Fibroblast of the aortic adventitia (primary cell): ENCODE data around the gene DHH. TPM values are rescaled to one million over a fixed set of nuclear protein-coding genes. Genes with fewer than 3 reads are reported as not detected.
A peak's percentile ranks its signal among the peaks of the same experiment; 100 is the strongest.
"Not testable (repeated sequence)": the region's sequence is repeated elsewhere in the genome, so short reads cannot be mapped to it uniquely, and the experiment has no call there.

ENCODE experiments used
- DNase-seq: peaks from one replicate; pipeline ENCODE4 v3.0.0-alpha.2; 2010; ENCODE audit warnings: low read depth
- H3K4me3 ChIP-seq: 2 replicates; pipeline ENCODE4 v1.5.1; 2011; ENCODE audit warnings: low read depth, mild to moderate bottlenecking, control low read depth, low read length, moderate library complexity
- total RNA-seq: library from RNA; depleted of rRNA; stranded (reverse); fragments of >200 nt; gene quantifications from 2 replicates; pipeline ENCODE4 v1.2.3, GENCODE V29; 2012; ENCODE audit warnings: low replicate concordance
- TF ChIP-seq, protein P1 (sequence below): IDR thresholded peaks from 2 replicates; pipeline ENCODE4 v1.5.1; 2011; ENCODE audit warnings: mild to moderate bottlenecking, low read length, control low read depth, inconsistent platforms; ENCODE audit not compliant: insufficient read depth

The DHH gene
- total RNA-seq = 0.41 TPM in 1 of 2 replicates, not detected in the other

DNA sequence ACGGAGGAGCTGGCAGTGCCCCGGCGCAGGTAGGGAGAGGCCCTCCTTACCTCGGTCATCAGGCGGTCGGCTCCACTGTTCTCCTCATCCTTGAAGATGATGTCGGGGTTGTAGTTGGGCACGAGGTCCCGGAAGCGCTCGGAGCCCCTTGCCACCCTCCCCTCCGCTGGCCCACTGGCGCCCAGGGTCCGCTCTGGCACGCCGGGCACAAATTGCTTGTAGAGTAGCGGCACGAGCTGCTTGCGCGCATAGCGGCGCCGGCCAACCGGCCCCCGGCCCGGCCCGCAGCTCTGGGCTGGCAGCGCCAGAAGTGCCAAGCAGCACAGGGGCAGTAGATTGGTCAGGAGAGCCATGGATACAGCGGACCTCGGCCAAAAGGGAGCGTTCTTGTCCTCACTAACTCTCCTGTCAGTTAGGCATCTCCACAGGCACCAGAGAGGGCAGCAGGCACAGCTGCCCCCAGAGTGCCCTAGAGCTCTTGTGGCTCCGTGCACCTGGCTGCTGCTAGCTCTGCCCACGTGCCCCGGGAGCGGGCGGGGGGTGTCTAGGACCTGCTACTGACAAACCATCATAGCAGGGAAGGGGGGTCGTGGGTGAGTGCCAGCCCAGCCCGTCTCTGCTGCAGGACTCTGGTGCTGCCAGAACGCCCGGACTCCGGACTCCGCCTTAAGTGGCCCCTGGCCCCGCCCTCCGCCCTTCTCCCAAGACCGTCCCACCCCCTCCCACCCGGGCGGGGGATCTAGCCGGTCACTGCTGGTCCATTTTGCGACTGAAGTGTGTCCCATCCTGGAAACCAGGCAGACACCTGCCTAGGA is at the start of gene DHH:
Gene DHH, minus strand, starts transcription at position 642 of the 815 bp plus-strand sequence. Its CDS starts 289 bp downstream, at position 353.
- TF ChIP-seq, protein P1, sequence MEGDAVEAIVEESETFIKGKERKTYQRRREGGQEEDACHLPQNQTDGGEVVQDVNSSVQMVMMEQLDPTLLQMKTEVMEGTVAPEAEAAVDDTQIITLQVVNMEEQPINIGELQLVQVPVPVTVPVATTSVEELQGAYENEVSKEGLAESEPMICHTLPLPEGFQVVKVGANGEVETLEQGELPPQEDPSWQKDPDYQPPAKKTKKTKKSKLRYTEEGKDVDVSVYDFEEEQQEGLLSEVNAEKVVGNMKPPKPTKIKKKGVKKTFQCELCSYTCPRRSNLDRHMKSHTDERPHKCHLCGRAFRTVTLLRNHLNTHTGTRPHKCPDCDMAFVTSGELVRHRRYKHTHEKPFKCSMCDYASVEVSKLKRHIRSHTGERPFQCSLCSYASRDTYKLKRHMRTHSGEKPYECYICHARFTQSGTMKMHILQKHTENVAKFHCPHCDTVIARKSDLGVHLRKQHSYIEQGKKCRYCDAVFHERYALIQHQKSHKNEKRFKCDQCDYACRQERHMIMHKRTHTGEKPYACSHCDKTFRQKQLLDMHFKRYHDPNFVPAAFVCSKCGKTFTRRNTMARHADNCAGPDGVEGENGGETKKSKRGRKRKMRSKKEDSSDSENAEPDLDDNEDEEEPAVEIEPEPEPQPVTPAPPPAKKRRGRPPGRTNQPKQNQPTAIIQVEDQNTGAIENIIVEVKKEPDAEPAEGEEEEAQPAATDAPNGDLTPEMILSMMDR = no peak
- DNase-seq = no peak
- no peak within 1 kb of the TSS for H3K4me3 ChIP-seq

DNA sequence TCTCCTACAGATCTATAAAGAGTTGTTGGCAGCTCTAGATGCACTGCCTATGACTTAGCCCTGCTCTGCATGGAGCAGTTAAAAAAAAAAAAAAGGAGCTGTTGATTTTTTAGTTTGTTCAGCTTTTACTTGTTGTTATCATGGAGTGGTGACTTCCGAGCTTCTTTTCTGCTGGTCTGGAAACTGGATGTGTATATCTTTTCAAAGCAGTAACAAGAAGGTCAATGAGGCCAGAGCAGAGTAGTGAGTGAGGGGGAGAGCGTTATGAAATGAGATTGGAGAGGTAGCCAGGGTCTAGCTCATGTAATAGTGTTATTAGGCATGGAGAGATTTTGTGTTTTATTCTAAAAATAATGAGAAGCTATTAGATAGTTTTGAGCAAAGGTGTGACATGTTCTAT is 49.8 kb upstream of the DHH start:
- H3K4me3 ChIP-seq = no peak overlapping the region
- TF ChIP-seq, protein P1 = no peak
- DNase-seq = no peak

DNA sequence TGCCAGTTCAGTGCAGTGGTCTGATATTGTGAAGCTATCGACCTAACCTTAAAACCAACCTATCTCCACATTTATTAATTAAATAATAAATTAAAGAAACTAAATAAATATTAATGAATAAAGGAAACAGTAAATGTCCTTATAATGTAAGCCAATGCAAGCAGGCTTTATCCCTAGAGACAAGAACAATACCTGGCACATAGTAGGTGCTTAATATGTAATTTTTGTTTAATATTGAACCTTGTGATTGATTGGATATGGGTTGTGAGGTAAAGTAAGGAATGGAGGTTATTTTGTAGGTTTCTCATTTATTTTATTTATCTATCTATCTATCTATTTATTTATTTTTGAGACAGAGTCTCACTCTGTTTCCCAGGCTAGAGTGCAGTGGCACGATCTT is 44.4 kb upstream of the DHH start:
- DNase-seq = no peak
- H3K4me3 ChIP-seq = no peak overlapping the region
- TF ChIP-seq, protein P1 = no peak

DNA sequence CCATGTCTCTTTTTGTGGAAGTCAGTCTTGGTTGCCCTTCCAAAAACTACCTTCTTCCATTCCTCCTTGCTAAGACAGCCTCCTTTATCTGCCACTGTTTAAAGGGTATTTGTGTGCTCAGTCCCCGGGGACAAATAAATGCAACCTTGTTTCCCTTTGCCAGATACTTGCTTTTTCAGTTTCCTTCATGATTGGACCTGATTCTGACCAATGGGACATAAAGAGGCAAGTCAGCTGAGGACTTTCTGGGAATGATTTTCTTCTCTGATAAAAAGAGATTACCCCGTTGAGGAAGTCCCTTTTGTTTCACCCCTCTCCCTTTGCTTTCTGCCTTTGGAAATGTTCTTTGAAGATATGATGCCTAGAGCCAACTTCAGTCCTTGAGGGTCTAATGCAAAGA is 44.0 kb upstream of the DHH start:
- TF ChIP-seq, protein P1 = no peak
- no peak overlapping the region for H3K4me3 ChIP-seq
- DNase-seq = no peak

DNA sequence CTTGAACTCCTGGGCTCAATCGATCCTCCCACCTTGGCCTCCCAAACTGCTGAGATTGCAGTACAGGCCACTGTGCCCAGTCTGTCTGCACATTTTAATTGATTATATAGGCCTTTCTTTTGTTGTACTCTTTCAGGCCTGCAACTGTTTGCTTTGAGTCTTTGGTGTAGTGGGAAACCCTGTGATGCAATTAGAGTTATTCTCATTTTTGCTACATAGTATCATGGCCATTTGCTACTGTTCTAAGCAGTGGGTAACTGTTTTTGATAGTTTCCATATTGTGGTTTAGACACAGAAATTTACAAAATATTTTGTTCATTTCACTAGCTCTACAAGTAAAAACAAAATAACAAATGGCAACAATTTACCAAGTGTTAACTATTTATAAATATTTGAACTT is 42.9 kb upstream of the DHH start:
- no peak overlapping the region for H3K4me3 ChIP-seq
- TF ChIP-seq, protein P1 = no peak
- DNase-seq = no peak

DNA sequence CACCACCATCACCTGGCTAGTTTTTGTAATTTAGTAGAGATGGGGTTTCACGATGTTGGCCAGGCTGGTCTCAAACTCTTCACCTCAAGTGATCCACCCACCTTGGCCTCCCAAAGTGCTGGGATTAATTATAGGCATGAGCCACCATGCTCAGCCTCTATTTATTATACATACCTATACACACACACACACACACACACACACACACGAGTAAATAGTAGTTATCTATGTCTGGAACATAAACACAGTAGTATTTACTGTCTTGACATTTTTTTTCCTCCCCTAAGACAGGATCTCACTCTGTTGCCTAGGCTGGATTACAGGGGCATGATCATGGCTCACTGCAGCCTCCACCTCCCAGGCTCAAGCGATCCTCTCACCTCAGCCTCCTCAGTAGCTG is 42.4 kb upstream of the DHH start:
- not testable (repeated sequence) for DNase-seq, H3K4me3 ChIP-seq

DNA sequence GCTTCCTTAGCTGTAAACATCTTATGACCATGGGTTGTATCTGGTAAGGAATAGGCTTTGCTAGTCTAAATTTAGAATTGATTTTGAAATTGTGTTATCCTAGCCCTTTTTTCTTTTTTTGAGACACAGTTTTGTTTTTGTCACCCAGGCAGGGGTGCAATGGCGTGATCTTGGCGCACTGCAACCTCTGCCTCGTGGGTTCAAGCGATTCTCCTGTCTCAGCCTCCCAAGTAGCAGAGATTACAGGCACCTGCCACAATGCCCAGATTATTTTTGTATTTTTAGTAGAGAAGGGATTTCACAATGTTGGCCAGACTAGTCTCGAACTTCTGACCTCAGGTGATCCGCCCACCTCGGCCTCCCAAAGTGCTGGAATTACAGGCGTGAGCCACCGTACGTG is 39.0 kb upstream of the DHH start:
- TF ChIP-seq, protein P1 = no peak
- no peak for DNase-seq
- peak overlapping the region; percentile 1 for H3K4me3 ChIP-seq
